GM12801 (cell line): ENCODE data around the gene MCM6.

Source experiments
- TF ChIP-seq, protein P1 (sequence below): IDR thresholded peaks from one replicate; pipeline ENCODE4 v1.5.1; 2011; ENCODE audit warnings: control low read depth; ENCODE audit not compliant: insufficient read length; ENCODE audit errors: extremely low read depth

MCM6 gene

DNA sequence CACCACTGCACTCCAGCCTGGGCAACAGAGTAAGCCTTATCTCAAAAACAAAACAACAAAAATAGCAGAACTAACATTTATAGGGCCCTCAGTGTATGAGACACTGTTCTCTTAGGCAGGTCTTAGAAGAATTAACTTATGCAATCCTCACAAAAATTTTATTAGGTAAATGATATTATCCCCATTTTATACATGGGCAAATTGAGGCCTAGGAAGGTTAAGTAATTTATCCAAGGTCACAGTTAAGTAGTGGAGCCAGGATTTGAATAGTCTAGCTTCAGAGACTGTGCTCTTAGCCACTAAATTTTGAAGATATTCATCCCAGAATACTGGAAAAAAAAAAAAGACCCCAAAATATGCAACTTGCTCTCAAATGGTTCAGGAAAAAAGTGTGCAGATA lies 22.8 kb downstream of the MCM6 start:
- TF ChIP-seq, protein P1, sequence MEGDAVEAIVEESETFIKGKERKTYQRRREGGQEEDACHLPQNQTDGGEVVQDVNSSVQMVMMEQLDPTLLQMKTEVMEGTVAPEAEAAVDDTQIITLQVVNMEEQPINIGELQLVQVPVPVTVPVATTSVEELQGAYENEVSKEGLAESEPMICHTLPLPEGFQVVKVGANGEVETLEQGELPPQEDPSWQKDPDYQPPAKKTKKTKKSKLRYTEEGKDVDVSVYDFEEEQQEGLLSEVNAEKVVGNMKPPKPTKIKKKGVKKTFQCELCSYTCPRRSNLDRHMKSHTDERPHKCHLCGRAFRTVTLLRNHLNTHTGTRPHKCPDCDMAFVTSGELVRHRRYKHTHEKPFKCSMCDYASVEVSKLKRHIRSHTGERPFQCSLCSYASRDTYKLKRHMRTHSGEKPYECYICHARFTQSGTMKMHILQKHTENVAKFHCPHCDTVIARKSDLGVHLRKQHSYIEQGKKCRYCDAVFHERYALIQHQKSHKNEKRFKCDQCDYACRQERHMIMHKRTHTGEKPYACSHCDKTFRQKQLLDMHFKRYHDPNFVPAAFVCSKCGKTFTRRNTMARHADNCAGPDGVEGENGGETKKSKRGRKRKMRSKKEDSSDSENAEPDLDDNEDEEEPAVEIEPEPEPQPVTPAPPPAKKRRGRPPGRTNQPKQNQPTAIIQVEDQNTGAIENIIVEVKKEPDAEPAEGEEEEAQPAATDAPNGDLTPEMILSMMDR, result no peak

DNA sequence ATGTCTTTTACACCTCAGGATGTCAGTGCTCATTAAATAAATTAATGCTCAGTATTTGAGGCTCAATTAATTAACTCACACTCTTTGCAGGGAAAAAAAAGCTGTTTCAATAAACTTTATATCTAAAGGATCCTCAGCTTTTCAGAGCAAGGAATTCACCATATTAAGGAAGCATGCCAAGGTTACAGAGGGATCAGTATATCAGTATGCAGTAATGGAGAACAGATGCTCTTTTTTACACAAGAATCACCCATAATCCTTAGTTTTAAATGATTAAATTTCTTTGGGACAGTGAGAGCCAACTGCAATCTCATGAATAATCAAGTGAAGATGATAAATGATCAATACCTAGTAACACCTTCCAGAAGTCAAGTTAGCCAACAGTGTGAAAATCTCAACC lies 24.4 kb downstream of the MCM6 start:
- TF ChIP-seq, protein P1, result no peak

DNA sequence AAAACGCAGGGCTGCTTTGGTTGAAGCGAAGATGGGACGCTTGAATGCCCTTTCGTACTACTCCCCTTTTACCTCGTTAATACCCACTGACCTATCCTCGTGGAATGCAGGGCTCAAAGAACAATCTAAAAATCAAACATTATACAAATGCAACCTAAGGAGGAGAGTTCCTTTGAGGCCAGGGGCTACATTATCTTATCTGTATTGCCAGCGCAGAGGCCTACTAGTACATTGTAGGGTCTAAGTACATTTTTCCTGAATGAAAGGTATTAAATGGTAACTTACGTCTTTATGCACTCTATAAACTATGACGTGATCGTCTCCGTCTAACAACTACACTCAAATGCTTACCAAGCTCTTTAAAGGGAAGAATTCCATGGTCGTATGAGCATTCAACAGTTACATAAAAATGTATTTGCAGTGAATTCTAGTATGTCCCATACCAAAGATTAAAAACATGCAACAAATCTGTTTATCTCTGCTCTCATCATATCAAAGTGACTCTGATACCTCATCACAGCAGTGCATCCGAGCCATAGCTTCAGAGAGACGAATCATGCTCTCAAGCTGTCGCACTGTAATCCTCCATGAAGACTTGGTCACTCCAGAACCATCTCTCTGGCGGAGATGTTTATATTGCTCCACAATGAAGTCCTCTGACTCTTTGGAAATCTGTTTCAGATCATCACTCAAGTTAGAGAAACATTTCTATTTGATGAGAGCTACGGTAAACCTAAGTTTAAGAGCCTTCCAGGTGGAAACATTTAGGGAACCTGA lies 25.2 kb downstream of the MCM6 start:
- TF ChIP-seq, protein P1, result no peak

DNA sequence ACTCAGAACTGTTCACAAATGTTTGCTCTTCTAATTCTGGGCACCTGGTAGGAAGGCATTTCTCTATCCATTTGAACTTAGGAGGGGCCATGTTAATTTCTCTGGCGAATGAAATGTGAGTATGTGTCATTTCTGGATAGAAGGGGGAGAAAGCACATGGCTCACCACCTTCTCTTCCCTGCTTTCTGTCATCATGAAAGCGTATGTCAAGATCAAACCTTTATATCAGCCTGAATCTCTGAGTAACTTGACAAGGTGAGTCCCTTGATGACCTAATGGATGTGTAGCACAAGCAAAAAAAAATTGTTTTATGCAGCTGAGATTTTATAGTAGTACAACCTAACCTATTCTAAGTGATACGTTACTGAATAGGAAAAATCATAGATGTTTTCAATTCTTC lies 27.2 kb downstream of the MCM6 start:
- TF ChIP-seq, protein P1, result no peak

DNA sequence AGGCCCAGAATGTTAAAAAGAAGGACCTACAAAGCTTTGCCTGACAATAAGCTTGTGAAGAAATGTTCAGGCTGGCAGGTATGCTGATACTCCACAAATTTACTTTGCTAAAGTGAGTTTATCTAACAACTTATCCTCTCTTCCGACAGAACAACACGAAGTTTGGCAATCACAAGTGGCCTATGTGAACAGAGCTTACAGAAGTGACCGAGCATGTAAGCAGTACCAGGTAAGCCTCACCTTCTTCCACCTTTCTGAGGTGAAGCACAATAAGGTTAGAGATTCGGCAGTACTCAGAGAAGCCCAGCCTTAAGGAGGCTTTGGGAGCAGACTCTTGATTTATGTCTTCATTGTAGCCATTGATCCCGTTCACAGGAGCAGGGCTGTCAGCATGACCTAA lies 30.2 kb downstream of the MCM6 start:
- TF ChIP-seq, protein P1, result no peak

DNA sequence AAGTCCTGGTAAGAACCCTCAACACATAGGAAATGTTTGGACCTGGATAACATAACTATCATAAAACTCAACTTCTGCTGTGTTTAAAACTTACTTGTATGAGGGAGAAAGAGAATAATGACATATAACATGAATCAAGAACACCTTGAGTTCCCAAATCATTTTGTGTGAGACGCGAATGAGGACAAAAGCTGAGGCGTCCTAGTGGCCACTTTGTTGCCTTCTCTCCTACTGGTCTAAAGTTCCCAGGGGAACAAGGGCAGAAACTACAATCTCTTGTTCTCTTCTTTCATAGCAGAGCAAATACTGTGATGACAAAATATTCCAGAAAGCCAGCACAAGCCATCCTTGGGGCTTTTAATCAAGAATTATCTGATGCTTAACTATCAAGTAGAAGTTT lies 31.0 kb downstream of the MCM6 start:
- TF ChIP-seq, protein P1, result no peak

DNA sequence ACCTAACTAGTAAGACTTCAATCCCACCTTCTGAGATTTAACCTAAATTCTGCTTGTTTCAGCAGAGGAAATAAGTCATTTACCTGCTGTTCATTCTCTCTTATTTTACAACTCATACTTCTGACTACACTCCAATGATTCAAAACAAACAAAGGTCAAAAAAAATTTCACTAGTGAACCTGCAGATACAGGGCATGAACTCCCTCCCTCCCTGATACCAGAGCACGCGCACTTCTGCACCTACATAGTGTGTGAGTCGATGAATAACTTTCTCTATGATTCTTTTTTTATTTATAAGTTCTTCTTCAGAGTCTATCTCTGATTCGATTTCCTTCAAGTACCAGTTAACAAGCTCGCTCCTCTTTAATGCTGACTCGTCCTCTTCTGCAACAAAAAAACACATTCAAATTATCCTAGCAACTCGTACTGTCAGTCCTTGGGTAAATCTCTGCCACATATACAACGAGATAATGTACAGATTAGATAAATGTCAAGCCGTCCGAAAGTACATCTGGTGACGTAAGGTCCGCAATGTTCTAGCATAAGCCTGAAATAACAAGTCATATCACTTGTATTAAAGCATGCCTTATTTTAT lies 31.8 kb downstream of the MCM6 start:
- TF ChIP-seq, protein P1, result no peak
